DOHH2 (cell line): ENCODE measurements around the gene TAAR5.

Experiments used
- H3F3A ChIP-seq: fragments of 200-600 bp; sonication (generic), shearing (Covaris generic); 2 replicates; pipeline ENCODE4 v1.6.0; 2016; ENCODE audit warnings: antibody characterized with exemption, mild to moderate bottlenecking; ENCODE audit not compliant: control insufficient read depth, insufficient read depth
- H3K27ac ChIP-seq: fragments of 200-600 bp; sonication (generic); 2 replicates; pipeline ENCODE4 v1.5.1; 2014; ENCODE audit warnings: low read depth, mild to moderate bottlenecking, low read length, moderate library complexity
- H3K27me3 ChIP-seq: fragments of 200-600 bp; sonication (generic); 2 replicates; pipeline ENCODE4 v1.6.1; 2014; ENCODE audit warnings: mild to moderate bottlenecking, low read length, mixed read lengths; ENCODE audit not compliant: control insufficient read depth
- H3K36me3 ChIP-seq: fragments of 200-600 bp; sonication (generic); 2 replicates; pipeline ENCODE4 v1.6.1; 2014; ENCODE audit warnings: mild to moderate bottlenecking, low read length, moderate library complexity, mixed read lengths; ENCODE audit not compliant: control insufficient read depth
- H3K4me1 ChIP-seq: fragments of 200-600 bp; sonication (generic); 2 replicates; pipeline ENCODE4 v1.6.1; 2014; ENCODE audit warnings: mild to moderate bottlenecking, low read length, mixed read lengths; ENCODE audit not compliant: control insufficient read depth
- H3K4me2 ChIP-seq: fragments of 200-600 bp; sonication (generic); 2 replicates; pipeline ENCODE4 v1.6.0; 2014; ENCODE audit warnings: mild to moderate bottlenecking, low read length, moderate library complexity
- H3K4me3 ChIP-seq: fragments of 200-600 bp; sonication (generic); 2 replicates; pipeline ENCODE4 v1.5.1; 2014; ENCODE audit warnings: mild to moderate bottlenecking, low read length, mixed read lengths
- H3K79me2 ChIP-seq: fragments of 200-600 bp; sonication (generic); 2 replicates; pipeline ENCODE4 v1.6.1; 2014; ENCODE audit warnings: mild to moderate bottlenecking, low read length, mixed read lengths; ENCODE audit not compliant: control insufficient read depth
- H3K9me2 ChIP-seq: fragments of 200-600 bp; sonication (generic); replicated peaks from 2 replicates; pipeline ENCODE4 v1.6.1; 2014; ENCODE audit warnings: mild to moderate bottlenecking, low read length, mixed read lengths; ENCODE audit not compliant: control insufficient read depth
- H3K9me3 ChIP-seq: fragments of 200-600 bp; sonication (generic); 2 replicates; pipeline ENCODE4 v1.6.1; 2014; ENCODE audit warnings: antibody characterized with exemption, low read length, mixed read lengths; ENCODE audit not compliant: control insufficient read depth, insufficient read depth
- H4K20me1 ChIP-seq: fragments of 200-600 bp; sonication (generic); 2 replicates; pipeline ENCODE4 v1.6.0; 2014; ENCODE audit warnings: low read depth, mild to moderate bottlenecking, antibody characterized with exemption, low read length, moderate library complexity; ENCODE audit not compliant: control insufficient read depth, insufficient read depth
- CTCF ChIP-seq: fragments of 200-600 bp; sonication (generic); IDR thresholded peaks from one replicate; pipeline ENCODE4 v1.5.1; 2014; ENCODE audit warnings: antibody characterized with exemption, mild to moderate bottlenecking, low read depth, low read length; ENCODE audit not compliant: poor library complexity, severe bottlenecking
- EZH2phosphoT487 ChIP-seq: fragments of 200-600 bp; sonication (generic); IDR thresholded peaks from 2 replicates; pipeline ENCODE4 v1.6.1; 2017; ENCODE audit warnings: borderline replicate concordance, mild to moderate bottlenecking, antibody characterized with exemption, low read length, moderate library complexity, mixed read lengths

Gene TAAR5

GRCh38 chr6:132552372-132552771, 37.2 kb downstream of the TAAR5 start, which contains the start of gene TAAR8:
Gene TAAR8, plus strand, starts transcription at chr6:132552672. Its CDS starts 21 bp downstream, at chr6:132552693.
- Histone ChIP-seq H3K4me3 (no peak within 1 kb of the TSS), H3F3A (no peaks in the 10 kb centered on the region), H3K9me3 (no peaks in the 10 kb centered on the region), H4K20me1 (no peaks in the 10 kb centered on the region), H3K36me3 (no peaks in the 10 kb centered on the region), H3K79me2 (no peaks in the 10 kb centered on the region), H3K27me3 (no peaks in the 10 kb centered on the region), H3K27ac (no peak within 1 kb of the TSS), H3K9me2 (no peaks in the 10 kb centered on the region), H3K4me1 (no peaks in the 10 kb centered on the region), H3K4me2 (no peak within 1 kb of the TSS)
- TF ChIP-seq EZH2phosphoT487 = no peak
- no peak for TF ChIP-seq CTCF

- no peaks in the 10 kb centered on the region for H3K9me2 ChIP-seq
- no peaks in the 10 kb centered on the region for H3K79me2 ChIP-seq
- H3K36me3 ChIP-seq = no peaks in the 10 kb centered on the region
- H3K27me3 ChIP-seq = no peaks in the 10 kb centered on the region
- no peak overlapping the region for H3K4me3 ChIP-seq
- no peak for TF ChIP-seq EZH2phosphoT487
- H3K4me1 ChIP-seq = no peaks in the 10 kb centered on the region
- no peak overlapping the region for H3K4me2 ChIP-seq
- H3F3A ChIP-seq = no peaks in the 10 kb centered on the region
- no peaks in the 10 kb centered on the region for H4K20me1 ChIP-seq
- no peak overlapping the region for H3K27ac ChIP-seq
- no peaks in the 10 kb centered on the region for H3K9me3 ChIP-seq
Measured at GRCh38 chr6:132551214-132551613, 38.3 kb downstream of the TAAR5 start.

GRCh38 chr6:132548746-132549463, 40.6 kb downstream of the TAAR5 start:
- H3K9me3 ChIP-seq = no peaks in the 10 kb centered on the region
- no peaks in the 10 kb centered on the region for H3K79me2 ChIP-seq
- no peak for TF ChIP-seq EZH2phosphoT487
- no peak for TF ChIP-seq CTCF
- H3K27me3 ChIP-seq = no peaks in the 10 kb centered on the region
- no peaks in the 10 kb centered on the region for H3K36me3 ChIP-seq
- no peaks in the 10 kb centered on the region; the same call in 1 of the 2 replicates for H3K9me2 ChIP-seq
- no peaks in the 10 kb centered on the region for H3F3A ChIP-seq
- H3K4me1 ChIP-seq = no peaks in the 10 kb centered on the region
- no peak overlapping the region for H3K4me3 ChIP-seq
- H4K20me1 ChIP-seq = no peaks in the 10 kb centered on the region
- no peak overlapping the region for H3K4me2 ChIP-seq
- no peak overlapping the region for H3K27ac ChIP-seq

GRCh38 chr6:132544826-132545225, 44.7 kb downstream of the TAAR5 start:
- TF ChIP-seq CTCF (no peak), EZH2phosphoT487 (no peak)
- Histone ChIP-seq H3K4me2 (no peak overlapping the region), H3K4me3 (no peak overlapping the region), H3K36me3 (no peaks in the 10 kb centered on the region), H3F3A (no peaks in the 10 kb centered on the region), H3K79me2 (no peaks in the 10 kb centered on the region), H4K20me1 (no peaks in the 10 kb centered on the region), H3K27ac (no peak overlapping the region), H3K9me3 (no peaks in the 10 kb centered on the region), H3K9me2 (no peaks in the 10 kb centered on the region; the same call in 1 of the 2 replicates), H3K27me3 (no peaks in the 10 kb centered on the region), H3K4me1 (no peaks in the 10 kb centered on the region)
